Suprapubic skin (tissue), 3 donors: Measurements from ENCODE around the gene SNRNP70.

Experiments
- CTCF ChIP-seq, 2 donors: fragments of 200-600 bp in 1 of 2; fragments of 450-650 bp in 1 of 2; sonication (generic) in 1 of 2; IDR thresholded peaks; one replicate each; pipeline ENCODE4 v1.5.1; 2016 to 2019; ENCODE audit warnings: antibody characterized with exemption in 2 of 2, mild to moderate bottlenecking in 1 of 2, moderate library complexity in 1 of 2
- POLR2A ChIP-seq, 2 donors: fragments of 450-650 bp; IDR thresholded peaks; one replicate each; pipeline ENCODE4 v1.6.1; 2017; ENCODE audit warnings: antibody characterized with exemption in 2 of 2, mild to moderate bottlenecking in 2 of 2, moderate library complexity in 2 of 2

DNA sequence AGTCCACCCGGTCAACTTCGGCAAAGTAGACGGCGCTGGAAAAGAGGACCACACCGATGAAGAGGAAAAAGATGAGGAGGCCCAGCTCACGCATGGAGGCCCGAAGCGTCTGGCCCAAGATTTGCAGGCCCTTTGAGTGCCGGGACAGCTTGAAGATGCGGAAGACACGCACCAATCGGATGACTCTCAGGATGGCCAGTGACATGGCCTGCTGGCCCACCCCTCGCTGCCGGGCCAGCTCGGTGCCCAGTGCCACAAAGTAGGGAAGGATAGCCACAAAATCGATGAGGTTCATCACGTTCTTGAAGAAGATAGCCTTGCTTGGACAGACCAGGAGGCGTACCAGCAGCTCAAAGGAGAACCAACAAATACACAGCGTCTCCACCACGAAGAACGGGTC lies 14.8 kb upstream of the SNRNP70 start:
- TF ChIP-seq CTCF (IDR thresholded peaks at IDR 0.05), result no peak
- TF ChIP-seq POLR2A (IDR thresholded peaks at IDR 0.05), result no peak
